Measurements from ENCODE around the gene PAPOLG.

Gene PAPOLG

DNA sequence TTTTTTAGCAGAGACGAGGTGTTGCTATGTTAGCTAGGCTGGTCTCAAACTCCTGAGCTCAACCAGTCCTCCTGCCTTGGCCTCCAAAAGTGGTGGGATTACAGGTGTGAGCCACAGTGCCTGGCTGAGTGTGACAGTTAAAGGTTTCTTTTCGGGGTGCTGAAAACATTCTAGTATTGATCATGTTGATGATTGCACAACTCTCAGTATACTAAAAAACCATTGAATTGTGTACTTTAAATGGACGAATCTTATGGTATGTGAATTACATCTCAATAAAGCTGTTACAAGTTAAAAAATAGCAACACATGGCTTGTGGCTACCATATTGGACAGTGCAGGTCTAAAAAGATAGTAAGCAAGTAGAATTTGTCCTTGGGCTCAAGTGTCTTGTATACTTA is 22.3 kb downstream of the PAPOLG start:
- no peak for DNase-seq

DNA sequence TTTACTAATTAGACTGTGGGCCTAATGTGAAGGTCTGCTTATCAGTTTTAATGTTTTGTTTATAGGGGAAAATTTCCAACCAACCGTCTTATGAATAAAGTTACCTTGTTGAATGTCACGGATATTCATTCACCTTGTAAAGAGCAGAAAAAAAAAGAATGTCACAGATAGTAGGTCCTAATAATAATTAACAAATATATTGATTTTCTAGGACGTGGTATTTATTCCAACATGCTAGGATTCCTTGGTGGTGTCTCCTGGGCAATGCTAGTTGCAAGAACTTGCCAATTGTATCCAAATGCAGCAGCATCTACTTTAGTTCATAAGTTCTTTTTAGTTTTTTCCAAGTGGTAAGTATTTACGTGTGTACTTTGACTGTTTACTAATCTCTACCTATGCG is 23.4 kb downstream of the PAPOLG start:
- no peak for DNase-seq

DNA sequence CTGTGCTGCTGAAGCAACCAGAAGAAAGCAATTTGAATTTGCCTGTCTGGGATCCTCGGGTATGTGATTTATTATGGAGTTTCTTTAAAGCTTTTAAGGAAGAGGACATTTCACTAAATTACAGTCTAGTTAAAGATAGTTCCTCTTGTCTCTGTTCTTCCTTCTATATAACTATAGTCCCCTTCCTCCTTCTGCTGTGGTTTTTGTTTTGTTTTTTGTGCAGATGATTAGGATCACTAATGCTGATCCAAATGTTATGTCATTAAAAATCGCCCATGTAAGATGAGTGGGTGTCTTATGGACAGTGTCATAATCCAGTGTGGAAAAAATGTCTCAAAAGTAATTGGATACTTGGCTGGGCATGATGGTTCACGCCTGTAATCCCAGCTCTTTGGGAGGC is 24.7 kb downstream of the PAPOLG start:
- no peak for DNase-seq

DNA sequence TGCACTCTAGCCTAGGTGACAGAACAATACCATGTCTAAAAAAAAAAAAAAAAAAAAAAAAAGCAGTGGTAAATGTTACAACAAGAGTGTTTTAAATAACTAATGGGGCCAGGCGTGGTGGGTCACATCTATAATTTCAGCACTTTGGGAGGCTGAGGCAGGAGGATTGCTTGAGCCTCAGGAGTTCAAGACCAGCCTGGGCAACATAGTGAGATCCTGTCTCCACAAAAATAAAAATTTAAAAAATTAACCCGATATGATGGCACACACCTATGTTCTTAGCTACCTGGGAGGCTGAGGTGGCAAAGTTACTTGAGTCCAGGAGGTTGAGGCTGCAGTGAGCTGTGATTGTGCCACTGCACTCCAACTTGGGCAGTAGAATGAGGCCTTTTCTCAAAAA is 37.1 kb downstream of the PAPOLG start:
- no peak for DNase-seq

DNA sequence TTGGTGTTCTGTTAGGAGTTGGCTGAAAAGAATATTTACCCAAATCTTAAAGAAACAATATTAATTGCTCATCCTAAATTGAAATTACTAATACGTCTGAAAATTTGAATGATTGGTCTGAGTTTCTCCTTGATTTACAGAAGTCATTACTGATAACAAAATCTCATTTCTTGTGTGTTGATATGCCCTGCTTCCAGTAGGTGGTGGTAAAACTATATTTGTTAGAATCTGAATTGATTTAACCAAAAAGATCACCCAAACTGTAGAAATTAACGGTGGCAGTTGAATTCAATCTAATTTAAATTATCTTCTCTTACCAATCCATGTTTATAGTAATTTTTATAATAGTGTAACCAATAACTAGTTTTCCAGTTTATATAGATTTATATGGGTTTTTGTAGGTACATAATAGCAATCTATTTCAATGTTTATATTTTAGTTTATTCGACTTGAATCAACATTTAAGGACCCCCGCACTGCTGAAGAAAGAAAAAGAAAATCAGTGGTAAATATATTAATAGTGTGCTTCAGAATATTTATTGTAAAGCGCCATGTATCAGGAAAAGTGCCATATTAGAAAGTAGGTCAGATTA is 38.3 kb downstream of the PAPOLG start:
- no peak for DNase-seq

DNA sequence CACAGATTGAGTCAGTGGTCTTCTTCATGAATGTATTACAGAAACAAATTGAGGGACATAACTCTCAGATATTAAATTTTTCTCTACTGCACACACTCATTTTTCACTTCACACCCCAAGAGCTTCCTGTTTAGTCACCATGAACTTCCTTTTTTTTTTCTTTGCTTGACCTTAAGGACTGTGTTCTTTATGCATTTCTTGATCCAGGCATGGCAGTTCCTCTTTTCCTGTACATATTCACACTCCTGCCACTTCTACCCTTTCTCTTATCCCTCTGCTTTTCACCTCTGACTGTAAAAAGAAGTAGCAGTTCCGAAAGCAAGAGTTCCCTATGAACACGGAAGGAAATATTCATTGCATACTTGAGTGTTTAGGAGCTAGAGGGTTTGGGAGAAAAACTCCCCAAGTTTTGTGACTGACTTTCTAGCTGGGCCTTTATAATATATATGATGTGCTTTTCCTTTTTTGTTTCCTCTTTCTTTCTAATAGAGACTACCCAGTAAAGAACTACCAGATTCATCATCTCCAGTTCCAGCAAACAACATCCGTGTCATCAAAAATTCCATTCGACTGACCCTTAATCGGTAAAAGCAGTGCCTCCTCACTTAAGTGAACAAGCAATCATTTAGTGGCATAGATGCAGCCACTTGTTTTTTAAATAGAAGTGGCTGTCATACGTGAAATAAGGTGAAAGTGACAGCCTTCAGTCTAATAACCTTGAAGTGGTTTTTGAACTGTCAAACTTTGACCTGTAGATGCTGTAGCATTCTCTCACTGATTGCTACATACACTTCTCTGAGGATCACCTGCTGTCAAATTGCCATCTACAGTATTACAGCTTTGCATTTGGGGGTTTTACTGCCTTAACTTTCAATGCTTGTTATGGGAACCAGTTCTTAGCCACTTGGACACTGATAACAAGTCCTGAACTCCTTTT is 40.8 kb downstream of the PAPOLG start:
- no peak for DNase-seq

DNA sequence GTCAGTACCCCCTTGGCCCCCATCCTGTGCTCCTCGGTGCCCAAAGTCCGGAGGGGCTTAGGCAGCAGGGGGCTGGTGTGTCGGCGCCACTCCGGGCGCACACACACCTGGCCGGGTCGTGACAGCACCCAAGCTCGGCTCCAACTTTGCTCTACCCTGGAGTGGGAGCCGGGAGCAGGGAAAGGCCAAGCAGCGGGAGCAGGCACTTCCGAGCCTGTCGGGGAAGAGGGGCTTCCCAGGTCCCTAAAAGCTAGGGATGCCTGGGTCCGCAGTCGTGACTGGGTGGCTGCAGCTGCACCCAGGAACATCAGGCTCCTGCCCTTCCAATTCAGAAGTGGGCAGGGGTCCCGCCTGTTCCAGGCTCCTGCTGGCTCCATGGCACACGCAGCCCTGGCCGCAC is 48.4 kb downstream of the PAPOLG start:
- DNase-seq, result no peak

DNA sequence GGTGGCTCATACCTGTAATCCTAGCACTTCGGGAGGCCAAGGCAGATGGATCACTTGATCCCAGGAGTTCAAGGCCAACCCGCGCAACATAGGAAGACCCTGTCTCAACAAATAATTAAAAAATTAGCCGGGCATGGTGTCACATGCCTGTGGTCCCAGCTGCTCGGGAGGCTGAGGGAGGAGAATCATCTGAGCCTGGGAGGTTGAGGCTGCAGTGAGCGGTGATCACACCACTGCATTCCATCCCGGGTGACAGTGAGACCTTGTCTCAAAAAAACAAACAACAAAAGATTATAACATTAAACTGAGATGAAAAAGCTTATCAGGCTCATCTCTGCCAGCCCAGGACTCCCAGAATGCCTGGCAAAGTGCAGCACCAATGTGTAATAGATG is 50.5 kb downstream of the PAPOLG start:
- DNase-seq, result no peak

DNA sequence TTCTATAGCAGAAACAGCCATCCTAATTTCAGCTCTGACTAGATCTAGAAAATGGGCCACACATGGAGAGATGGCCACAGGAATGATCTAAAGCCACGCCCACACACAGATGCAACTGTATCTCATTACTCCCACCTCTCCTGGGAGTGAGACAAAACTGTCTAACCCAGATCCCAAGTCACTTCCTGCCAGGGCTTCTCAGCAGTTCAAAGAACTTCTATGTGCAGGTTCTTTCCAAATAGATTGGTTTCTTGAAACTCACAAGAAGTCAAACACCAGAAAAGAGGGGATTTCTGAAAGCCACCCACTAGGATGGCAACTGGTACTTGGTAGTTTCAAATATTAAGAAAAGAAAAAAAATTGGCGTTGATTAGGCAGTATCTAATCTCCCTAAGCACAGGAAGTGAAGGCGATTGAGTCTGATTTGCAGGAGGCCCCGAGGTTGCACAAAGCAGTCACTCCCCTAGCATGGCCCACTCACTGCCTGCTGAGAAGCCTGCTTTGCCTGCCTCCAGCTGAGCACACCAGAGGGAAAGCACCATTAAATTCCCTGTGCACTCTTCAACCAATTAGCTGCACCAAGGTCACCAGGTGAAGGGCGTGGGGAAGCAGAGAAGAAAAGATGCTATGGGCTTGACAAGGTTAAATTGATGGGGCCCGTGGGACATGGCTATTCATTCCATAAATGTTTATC is 51.1 kb downstream of the PAPOLG start:
- DNase-seq, result peak; percentile 75

DNA sequence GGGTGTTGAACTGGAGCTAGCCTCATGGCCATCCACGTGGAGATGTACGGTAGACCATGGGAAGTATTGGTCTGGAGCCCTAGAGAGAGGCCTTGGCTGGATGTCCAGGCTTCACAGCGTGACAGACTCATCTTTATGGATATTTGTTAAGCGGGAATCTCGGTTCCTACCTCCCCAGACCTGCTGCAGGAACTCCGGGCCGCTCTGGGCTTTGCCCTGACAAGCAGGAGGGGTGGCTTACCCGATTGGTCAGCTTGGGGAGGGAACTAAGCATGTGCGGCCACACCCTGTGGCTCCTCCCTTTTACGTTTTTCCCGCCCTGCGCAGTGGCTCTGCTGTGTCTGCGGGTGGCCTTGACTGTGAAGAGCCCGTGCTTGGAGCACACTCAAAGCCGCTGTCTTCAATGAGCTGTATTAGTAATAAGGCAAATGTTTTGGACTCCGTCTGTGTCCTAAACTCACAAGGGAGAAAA is 52.3 kb downstream of the PAPOLG start:
- peak; percentile 54 for DNase-seq

DNA sequence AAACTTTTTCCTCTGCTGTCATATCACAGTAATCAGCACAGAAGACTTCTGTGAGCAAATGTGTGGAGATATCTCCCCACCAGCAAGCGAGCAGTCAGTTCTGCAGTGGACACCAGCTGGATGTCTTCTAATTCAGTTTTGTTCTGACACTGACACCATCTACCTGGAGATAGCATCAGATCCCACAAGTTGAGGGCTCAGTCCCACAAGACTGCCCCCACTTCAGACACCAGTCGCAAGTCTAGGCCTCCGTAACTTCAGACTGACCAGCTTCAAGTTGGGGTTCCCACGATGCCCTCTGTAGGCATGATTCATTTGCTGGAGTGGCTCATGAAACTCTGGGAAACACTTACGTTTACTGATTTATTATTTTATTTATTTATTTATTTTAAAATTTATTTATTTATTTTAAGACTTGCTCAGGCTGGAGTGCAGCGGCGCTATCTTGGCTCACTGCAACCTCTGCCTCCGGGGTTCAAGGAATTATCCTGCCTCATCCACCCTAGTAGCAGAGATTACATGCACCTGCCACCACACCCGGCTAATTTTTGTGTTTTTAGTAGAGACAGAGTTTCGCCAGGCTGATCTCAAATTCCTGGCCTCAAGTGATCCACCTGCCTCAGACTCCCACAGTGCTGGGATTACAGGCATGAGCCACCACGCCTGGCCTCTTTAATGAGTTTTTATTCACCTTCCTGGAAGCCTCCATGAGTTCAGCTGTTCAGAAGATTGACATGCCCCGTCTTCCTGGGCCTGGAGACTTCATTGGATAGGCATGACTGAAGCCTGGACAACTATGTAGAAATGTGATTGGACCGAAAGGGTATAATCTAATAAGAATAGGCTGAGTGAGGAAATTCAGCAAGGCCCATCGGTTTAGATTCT is 55.7 kb downstream of the PAPOLG start:
- peak; percentile 38 for DNase-seq

DNA sequence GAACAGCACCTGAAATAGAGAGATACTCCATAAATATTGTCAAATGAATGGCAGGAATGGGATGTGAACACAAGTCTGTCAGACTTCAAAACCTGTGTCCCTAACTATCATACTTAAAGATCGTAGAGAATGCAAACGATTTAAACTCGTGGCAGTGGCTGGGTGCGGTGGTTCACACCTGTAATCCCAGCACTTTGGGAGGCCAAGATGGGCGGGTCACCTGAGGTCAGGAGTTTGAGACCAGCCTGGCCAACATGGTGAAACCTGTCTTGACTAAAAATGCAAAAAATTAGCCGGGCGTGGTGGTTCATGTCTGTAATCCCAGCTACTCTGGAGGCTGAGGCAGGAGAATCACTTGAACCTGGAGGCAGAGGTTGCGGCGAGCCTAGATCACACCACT is 61.1 kb downstream of the PAPOLG start:
- peak; percentile 35 for DNase-seq

DNA sequence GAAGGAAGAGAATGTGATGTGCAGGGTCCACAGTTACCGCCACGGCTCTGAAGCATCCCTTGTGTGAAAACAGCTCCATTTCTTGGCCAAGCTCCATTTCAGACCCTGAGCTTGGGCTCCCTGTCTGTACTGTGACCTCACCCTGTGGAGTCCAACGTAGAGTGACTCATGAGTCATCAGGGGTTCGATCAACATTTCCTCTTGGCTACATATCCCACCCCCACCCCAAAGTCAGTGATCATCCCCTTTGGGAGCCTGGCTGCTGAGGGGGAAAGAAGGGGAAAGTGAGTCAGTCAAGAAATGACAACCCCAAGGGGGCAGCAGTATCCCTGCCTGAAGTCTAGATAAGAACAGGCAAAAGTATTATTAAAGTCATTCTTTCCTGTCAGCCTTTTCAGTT is 62.2 kb downstream of the PAPOLG start:
- DNase-seq, result peak; percentile 77

DNA sequence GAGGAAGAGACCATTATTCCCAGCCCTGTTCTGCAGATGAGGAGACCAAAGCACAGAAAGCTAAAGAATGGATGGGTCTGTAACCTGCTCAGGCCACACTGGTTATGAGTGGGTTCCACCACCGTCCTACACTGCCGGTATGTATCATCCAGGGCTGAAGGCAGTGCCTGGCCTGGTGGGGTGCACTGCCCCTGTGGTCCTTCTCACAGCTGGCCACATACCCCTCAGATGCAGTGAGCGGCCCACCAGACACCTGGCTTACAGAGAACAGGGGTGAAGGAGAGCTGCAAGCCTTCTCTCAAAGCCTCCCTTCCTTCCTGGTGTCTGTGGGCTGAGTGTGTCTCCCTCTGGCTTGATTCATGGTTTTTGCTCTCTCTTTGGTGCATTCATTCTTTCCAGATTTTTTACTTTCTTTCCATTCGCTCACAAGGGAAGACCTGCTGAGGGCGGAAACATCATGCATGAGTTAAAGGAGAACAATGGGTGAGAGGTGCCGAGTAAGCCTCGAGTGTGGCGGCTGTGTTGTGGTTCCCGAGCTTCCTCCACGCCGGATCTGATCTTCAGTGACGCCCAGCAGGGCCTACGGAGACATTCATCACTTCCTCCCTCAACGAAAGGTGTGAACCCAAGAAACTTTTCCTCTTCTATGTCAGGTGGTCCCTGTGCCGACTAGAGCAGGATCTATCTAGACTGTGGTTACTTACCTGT is 63.2 kb downstream of the PAPOLG start:
- peak; percentile 87 for DNase-seq

DNA sequence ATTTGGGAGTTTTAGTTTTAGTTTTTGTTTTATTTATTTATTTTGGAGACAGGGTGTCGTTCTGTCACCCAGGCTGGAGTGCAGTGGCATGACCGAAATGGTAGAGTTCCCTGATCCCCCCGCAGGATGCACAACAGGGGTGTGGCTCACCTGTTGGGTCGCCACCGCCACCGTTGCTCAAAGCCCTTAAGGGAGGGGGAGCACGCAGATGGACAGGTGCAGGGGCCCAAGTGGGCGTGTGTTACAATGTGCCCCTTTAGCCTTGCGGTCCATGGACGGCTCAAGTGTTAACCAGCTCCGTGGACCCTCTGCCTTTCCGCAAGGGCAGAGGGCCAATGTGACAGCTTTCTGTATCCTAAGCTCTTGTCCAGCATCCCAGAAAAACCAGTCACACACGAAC is 63.9 kb downstream of the PAPOLG start:
- no peak for DNase-seq

DNA sequence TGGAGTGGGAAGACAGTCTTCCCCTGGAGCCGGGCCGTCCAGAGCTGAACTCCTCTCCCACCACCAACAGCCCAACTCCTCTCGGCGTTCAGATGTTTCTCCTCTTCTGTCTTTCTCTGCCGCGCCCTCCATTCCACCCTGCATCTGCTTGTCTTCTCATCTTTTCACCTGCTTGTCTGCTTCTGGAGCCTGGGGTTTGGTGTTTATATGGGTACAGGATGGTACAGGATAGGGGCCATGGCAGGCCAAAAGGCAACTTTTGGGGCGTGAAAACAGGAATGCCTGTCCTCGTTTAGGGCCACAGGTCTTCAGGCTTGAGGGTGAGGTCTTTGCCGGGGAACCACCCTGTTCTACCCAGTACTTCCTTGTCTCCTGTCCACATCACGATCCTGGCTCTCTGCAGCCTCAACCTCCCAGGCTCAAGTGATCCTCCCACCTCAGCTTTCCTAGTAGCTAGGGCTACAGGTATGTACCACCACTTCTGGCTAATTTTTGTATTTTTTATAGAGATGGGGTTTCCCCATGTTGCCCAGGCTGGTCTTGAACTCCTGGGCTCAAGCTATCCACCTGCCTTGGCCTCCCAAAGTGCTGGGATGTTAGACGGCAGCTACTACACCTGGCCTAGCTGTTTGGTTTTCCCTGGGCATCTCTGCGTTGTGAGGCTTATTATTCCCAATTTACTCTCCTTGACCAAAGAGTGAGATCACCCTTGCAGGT is 64.5 kb downstream of the PAPOLG start:
- DNase-seq, result peak; percentile 53

DNA sequence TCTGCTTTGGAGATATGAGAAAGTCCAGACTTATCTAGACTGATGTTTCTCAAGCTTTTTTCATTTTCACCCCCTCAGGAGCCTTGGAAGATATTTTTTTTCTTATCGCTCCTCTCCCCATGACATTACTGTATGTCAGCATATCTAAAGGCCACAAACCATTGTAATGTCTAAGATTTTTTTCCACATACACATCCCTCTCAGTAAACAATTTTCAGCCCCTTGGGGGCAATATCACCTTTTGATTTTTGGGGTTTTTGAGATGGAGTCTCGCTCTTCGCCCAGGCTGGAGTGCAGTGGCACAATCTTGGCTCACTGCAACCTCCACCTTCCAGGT is 65.0 kb downstream of the PAPOLG start:
- DNase-seq, result no peak

DNA sequence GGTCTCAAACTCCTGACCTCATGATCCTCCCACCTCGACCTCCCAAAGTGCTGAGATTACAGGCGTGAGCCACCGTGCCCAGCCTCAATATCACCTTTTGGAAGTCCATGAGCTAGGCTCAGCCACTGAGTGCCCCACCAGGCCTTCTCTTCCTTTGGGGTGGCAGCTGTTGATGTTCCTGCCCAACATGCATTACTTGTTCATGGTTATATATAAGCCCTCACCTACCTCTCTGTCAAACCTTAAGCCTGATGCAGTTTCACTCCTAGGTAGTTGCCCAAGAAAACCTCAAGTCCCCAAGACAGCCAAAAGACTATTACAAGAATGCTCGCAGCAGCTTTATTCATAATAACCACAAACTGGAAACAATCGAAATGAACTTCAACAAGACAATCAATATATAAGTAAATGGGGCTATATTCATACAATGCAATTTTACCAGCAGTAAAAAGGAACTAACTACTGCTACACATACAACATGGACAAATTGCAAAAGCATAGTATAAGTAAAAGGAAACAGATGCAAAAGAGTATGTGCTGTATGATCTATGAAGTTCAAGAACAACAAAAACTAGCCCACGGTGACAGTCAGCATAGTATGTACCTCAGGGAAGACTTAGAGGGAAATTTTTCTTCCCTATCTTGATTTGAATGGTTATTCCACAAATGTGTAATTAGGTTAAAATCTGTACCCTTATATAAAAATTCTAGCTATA is 65.7 kb downstream of the PAPOLG start:
- peak; percentile 54 for DNase-seq

DNA sequence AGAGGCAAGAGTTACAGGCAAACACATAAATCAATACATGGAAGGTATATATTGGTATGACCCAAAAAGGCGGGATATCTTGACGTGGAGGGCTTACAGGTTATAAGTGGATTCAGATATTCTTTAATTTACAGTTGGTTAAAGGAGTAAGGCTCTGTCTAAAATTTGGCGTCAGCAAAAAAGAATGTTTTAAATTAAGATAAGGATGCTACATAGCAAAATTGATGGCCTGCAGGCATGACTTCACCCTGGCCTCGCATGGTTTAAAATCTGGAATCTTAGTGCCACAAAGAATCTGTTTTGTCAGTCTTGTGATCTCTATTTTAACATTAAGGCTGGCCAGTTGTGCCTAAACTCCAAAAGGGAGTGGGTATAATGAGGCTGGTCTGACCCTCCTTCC is 66.9 kb downstream of the PAPOLG start:
- no peak for DNase-seq

DNA sequence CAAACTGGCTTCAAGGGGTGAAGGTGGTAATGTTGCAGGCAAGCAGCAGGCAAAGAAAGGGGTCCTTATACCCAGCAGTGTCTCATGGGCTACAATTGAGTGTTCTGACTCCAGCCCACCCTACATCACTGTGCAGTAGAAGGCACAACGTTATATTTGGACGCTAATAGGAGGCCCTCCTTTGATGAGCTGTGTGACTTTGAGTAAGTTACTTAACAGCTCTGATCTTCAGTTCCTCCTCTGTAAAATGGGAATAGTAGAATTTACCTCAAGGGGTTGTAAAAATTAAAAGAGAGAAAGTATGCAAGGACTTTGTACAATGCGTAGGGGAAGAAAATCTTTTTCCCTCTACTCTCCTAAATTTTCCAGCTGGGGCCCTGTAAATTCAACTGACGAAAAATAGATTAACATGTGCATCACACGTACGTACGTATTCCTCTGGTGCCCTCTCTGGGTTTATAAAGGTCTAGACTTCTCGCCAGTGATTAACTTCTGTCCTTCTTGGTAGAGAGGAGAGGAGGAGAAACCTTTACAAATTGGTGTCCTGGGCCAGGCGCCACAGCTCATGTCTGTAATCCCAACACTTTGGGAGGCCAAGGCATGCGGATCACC is 67.7 kb downstream of the PAPOLG start:
- DNase-seq, result no peak
